Medulla oblongata (tissue), 1 donor: ENCODE results near the gene RAB40B.

Experiments
- DNase-seq: peaks from one replicate; pipeline ENCODE4 v3.0.0-alpha.2; 2015; ENCODE audit errors: extremely low spot score

RAB40B gene

GRCh38 chr17:82649501-82650261, 48.8 kb downstream of the RAB40B start:
- no peak for DNase-seq

- DNase-seq = no peak
These were observed 49.7 kb downstream of the RAB40B start for GRCh38 chr17:82648742-82649331.

- DNase-seq = peak; percentile 95
These were observed 50.3 kb downstream of the RAB40B start, which contains the start of gene WDR45B for GRCh38 chr17:82648165-82648668. TSS of gene WDR45B (minus strand) at chr17:82648444. CDS start at chr17:82648340, 104 bp downstream.

GRCh38 chr17:82647593-82648164, 50.8 kb downstream of the RAB40B start:
- DNase-seq = no peak

GRCh38 chr17:82645516-82645915, 53.0 kb downstream of the RAB40B start:
- no peak for DNase-seq

- no peak for DNase-seq
These were observed 54.4 kb downstream of the RAB40B start for GRCh38 chr17:82644148-82644547.

GRCh38 chr17:82642022-82642421, 56.5 kb downstream of the RAB40B start:
- no peak for DNase-seq

GRCh38 chr17:82640036-82640435, 58.5 kb downstream of the RAB40B start:
- no peak for DNase-seq

- no peak for DNase-seq
These were observed 58.9 kb downstream of the RAB40B start for GRCh38 chr17:82639628-82640027.

GRCh38 chr17:82638183-82638773, 60.2 kb downstream of the RAB40B start:
- no peak for DNase-seq

- DNase-seq = no peak
These were observed 61.6 kb downstream of the RAB40B start for GRCh38 chr17:82636626-82637598.

- no peak for DNase-seq
These were observed 65.2 kb downstream of the RAB40B start for GRCh38 chr17:82633343-82633742.

GRCh38 chr17:82632451-82632850, 66.0 kb downstream of the RAB40B start:
- no peak for DNase-seq

- no peak for DNase-seq
These were observed 67.0 kb downstream of the RAB40B start for GRCh38 chr17:82631544-82631943.

GRCh38 chr17:82630212-82630611, 68.3 kb downstream of the RAB40B start:
- DNase-seq = no peak

GRCh38 chr17:82629748-82630147, 68.8 kb downstream of the RAB40B start:
- DNase-seq = no peak

- no peak for DNase-seq
These were observed 71.1 kb downstream of the RAB40B start for GRCh38 chr17:82627405-82627804.

GRCh38 chr17:82623707-82624106, 74.8 kb downstream of the RAB40B start:
- DNase-seq = no peak

GRCh38 chr17:82619641-82620040, 78.9 kb downstream of the RAB40B start:
- DNase-seq = no peak

GRCh38 chr17:82619211-82619610, 79.3 kb downstream of the RAB40B start:
- no peak for DNase-seq

- DNase-seq = no peak
These were observed 82.3 kb downstream of the RAB40B start for GRCh38 chr17:82616021-82616711.
